DMS79 treated with DMSO at 0.1 percent for 48 hours (cell line): ENCODE results near the gene CCDC85A.

Experiments
- DNase-seq: peaks from one replicate; lab custom pipeline; 2025; lab: John Stamatoyannopoulos, UW

Gene CCDC85A

DNA sequence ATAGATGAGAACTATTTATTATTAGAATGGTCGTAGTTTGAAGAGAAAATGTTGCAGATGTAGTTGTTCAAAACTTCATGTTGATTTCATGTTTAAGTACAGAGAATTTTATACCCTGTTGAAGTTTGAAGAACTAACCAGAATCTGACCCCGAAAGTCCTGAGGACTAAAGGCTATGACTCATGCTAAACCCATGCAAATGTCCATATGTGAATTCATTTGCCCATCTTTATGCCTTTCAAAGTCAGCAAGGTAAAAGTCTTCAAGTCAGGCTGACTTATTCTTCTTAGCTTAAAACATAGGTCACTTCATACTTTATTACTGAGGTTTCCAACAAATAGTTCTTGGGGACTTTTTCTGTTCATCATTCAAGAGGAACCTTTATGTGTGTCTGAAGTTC lies 185.5 kb downstream of the CCDC85A start:
- no peak for DNase-seq

GRCh38 chr2:56372071-56372656 lies 188.4 kb downstream of the CCDC85A start:
- DNase-seq: no peak

DNA sequence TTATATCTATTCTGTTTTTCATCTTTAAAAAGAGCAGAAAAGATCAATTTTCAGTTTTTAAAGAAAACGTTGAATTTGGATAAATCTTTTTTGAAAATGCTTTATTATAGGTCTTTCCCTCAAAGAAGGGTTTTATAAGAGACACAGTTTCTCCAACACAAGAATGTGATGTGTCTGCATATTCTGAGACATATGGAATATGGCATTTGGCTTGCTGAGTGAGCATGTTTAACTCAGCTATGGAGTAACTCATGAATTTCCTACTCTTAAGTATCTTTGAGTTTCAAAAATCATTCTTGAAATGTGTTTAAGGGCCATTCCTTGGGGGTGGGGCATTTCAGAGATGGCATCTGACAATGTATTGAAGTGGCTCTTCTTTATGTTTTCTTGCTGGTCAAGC lies 191.5 kb downstream of the CCDC85A start:
- DNase-seq: no peak

DNA sequence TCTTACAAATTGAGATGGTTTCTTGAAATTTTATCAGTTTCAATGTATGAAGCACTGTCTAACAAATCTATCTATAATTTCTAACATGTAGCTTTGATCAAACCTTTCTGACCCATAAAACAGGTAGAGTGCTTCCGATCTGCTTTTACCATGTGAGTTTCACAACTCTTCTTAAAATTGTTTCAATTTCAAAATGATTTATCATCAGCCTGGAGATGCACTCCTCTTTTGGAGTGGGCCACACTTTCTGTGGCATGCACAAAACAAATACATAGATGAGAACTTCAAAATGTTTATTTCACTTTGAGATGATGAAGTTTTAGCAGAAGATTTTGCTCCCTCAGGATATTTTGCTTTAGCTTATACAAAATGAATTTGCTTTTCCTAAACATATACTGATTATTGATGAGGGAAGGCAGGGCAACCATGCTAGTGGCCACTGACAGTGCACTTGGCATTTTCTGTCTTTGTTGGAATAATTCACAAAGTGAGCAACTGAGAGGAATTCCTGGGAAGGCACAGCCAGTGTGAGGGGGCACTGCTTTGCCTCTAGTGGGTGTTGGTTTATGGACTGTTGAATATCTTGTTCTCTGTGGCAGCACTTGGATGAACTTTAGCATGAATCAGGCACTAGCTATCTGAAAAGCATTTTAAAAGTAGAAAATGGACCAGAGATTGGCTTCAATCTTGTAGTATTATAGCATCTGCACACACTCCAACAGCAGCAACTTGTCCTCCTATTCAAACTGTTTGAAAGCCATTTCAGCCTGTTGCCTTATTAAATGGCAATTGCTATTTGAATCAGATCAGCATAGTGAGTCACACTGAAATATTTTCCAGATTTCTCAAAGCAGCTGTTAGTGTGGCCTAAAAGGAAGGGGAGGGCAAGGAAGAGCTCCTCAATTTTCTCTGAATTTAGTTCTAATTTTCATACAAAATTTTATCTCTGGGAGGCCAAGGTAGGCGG lies 193.2 kb downstream of the CCDC85A start:
- no peak for DNase-seq

GRCh38 chr2:56379066-56379465 lies 195.3 kb downstream of the CCDC85A start:
- DNase-seq: no peak

DNA sequence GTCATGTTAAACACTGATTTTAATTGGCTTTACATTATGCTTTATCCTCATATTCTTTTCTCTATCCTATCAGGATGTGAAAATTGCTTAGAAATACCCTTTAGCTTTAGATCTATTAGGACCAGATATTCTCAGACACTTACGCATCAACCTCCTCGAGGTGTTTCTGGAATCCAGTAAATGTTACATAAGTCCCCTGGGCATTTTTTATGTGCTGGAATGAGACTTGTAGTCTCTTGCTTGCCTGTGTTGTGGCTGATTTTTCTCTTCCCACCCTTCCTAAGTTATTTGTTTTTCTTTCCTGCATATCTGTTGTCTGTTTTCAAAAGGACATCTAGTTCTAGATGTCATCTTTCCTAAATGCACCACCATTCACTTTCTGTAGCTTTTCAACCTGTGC lies 197.1 kb downstream of the CCDC85A start:
- no peak for DNase-seq

- DNase-seq: no peak
These were observed 198.7 kb downstream of the CCDC85A start for GRCh38 chr2:56382466-56382865.

- DNase-seq: no peak
These were observed 202.9 kb downstream of the CCDC85A start for GRCh38 chr2:56386657-56387056.

DNA sequence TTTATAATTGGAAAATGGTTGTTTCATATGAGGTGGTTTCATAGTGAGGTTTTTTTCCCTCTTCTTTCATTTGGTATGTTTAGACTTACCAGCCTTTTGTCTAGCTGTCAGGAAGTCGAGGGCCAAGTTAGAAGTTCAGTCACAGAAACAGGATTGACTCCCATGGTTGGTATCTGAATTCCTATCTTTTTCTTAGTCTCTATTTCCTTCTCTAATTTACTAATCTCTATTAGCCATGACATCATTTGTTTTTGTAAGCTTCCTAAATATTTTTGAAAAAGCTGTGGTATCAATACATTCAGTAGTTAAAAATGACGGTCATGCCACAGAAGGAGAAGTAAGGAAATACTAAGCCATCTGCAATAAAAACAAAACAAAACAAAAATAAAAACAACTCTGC lies 206.9 kb downstream of the CCDC85A start:
- no peak for DNase-seq

GRCh38 chr2:56410140-56410539 lies 226.3 kb downstream of the CCDC85A start:
- no peak for DNase-seq

DNA sequence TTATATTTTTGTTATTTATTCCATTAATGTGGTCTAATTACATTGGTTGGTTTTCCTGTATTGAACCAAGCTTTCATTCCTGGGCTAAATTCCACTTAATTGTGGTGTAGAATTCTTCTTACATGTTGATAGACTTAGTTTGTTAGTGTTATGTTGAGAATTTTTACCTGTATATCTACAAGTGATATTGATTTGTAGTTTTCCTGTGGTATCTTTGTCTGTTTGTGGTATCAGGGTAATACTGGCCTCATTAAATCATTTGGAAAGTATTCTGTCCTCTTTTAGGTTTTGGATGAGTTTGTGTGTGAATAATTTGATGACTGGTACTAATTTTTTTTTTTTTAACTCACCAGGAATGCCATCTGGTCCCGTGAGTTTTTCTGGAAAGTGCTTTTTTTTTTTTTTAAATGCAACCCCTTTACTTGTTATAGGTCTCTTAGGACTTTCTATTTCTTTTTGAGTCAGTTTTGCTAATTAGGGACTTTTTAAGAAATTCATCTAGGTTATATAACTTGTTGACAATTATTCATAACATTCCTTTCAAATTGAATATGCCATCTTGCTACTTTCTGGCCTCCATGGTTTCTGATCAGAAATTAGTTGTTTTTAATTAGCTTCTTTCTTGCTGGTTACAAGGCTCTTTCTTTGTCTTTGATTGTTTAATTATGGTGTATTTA lies 232.8 kb downstream of the CCDC85A start:
- DNase-seq: no peak
